PFSK-1 (cell line): ENCODE data around the gene ITGB3BP.

Experiments used
- POLR2AphosphoS5 ChIP-seq: IDR thresholded peaks from 2 replicates; pipeline ENCODE4 v1.6.1; 2012; ENCODE audit warnings: low read depth, mild to moderate bottlenecking, control low read depth, low read length, moderate library complexity
- TF ChIP-seq, protein P1 (sequence below), 2 experiments: IDR thresholded peaks; 2 replicates each; pipeline versions ENCODE4 v1.6.1 to v1.8.0; 2011 to 2012; ENCODE audit warnings: low read depth in 2 of 2, low read length in 2 of 2, control low read depth in 1 of 2, inconsistent platforms in 1 of 2, mild to moderate bottlenecking in 1 of 2, moderate library complexity in 1 of 2; ENCODE audit not compliant: insufficient read depth in 1 of 2

DNA sequence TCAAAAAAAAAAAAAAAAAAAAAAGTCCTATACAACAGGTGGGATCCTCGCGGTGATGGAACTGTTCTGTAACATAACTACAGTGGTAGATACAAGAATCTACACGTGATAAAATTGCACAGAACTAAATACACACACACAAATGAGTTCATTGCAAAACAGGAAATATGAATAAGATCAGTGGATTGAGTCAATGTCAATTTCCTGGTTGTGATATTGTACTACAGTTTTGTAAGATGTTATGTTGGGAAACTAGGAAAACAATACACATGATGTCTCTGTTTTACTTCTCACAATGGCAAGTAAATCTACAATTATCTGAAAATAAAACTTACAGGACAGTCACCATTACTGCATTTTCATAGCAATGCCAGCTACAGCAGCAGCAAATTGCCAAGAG lies 59.8 kb downstream of the ITGB3BP start:
- TF ChIP-seq, protein P1, sequence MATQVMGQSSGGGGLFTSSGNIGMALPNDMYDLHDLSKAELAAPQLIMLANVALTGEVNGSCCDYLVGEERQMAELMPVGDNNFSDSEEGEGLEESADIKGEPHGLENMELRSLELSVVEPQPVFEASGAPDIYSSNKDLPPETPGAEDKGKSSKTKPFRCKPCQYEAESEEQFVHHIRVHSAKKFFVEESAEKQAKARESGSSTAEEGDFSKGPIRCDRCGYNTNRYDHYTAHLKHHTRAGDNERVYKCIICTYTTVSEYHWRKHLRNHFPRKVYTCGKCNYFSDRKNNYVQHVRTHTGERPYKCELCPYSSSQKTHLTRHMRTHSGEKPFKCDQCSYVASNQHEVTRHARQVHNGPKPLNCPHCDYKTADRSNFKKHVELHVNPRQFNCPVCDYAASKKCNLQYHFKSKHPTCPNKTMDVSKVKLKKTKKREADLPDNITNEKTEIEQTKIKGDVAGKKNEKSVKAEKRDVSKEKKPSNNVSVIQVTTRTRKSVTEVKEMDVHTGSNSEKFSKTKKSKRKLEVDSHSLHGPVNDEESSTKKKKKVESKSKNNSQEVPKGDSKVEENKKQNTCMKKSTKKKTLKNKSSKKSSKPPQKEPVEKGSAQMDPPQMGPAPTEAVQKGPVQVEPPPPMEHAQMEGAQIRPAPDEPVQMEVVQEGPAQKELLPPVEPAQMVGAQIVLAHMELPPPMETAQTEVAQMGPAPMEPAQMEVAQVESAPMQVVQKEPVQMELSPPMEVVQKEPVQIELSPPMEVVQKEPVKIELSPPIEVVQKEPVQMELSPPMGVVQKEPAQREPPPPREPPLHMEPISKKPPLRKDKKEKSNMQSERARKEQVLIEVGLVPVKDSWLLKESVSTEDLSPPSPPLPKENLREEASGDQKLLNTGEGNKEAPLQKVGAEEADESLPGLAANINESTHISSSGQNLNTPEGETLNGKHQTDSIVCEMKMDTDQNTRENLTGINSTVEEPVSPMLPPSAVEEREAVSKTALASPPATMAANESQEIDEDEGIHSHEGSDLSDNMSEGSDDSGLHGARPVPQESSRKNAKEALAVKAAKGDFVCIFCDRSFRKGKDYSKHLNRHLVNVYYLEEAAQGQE (IDR thresholded peaks at IDR 0.05; ENCODE audit: insufficient read depth in 1 of 2, low read depth in 2 of 2, low read length in 2 of 2), result no peak
- no peak for TF ChIP-seq POLR2AphosphoS5
